ENCODE data around the gene ZNF622. TPM values are rescaled to one million over a fixed set of nuclear protein-coding genes. Genes with fewer than 3 reads are reported as not detected.
"Not testable (repeated sequence)": the region's sequence is repeated elsewhere in the genome, so short reads cannot be mapped to it uniquely, and the experiment has no call there.

The ZNF622 gene
- total RNA-seq, 1 experiment from 2014 or later, result 34.0 TPM

DNA sequence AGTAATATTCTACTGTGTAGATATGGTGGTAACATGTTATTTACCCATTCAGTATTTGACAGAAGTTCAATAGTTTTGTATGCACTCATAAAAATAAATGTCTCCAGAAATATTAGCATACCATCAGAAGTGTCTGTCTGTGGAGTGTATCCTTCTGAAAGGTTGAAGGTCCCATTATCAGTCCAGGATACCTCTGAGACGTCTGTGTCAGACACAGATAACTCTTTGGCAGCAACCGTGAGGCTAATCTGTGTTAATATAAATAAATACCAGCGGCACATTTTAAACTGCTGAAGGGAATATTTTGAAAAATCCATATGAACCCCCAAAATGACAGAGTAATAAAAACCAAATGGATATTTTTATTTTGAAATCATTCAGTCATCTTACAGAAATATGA lies 11.9 kb upstream of the ZNF622 start:
- POLR2A ChIA-PET, result no interaction called here
- Mint-ChIP-seq H3K4me3 (ENCODE audit: unreplicated experiment) (no peak overlapping the region), H3K9me3 (ENCODE audit: unreplicated experiment) (no peaks in the 10 kb centered on the region), H3K27me3 (ENCODE audit: insufficient read depth, unreplicated experiment) (no peaks in the 10 kb centered on the region), H3K4me1 (ENCODE audit: insufficient read depth, unreplicated experiment) (peaks cover 6% of the 10 kb centered on the region), H3K27ac (ENCODE audit: low read depth, unreplicated experiment) (no peak overlapping the region), H3K36me3 (ENCODE audit: insufficient read depth, unreplicated experiment) (peaks cover 6% of the 10 kb centered on the region)
- TF ChIP-seq, protein P1, sequence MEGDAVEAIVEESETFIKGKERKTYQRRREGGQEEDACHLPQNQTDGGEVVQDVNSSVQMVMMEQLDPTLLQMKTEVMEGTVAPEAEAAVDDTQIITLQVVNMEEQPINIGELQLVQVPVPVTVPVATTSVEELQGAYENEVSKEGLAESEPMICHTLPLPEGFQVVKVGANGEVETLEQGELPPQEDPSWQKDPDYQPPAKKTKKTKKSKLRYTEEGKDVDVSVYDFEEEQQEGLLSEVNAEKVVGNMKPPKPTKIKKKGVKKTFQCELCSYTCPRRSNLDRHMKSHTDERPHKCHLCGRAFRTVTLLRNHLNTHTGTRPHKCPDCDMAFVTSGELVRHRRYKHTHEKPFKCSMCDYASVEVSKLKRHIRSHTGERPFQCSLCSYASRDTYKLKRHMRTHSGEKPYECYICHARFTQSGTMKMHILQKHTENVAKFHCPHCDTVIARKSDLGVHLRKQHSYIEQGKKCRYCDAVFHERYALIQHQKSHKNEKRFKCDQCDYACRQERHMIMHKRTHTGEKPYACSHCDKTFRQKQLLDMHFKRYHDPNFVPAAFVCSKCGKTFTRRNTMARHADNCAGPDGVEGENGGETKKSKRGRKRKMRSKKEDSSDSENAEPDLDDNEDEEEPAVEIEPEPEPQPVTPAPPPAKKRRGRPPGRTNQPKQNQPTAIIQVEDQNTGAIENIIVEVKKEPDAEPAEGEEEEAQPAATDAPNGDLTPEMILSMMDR (IDR thresholded peaks at IDR 0.05; ENCODE audit: unreplicated experiment), result no peak
- DNase-seq (ENCODE audit: unreplicated experiment), result no peak
- intact Hi-C loops (cut with micrococcal nuclease), result no loop called here
- CTCF ChIA-PET, result interaction anchor here (0.8 to 1.7 kb wide), 2 partner anchors 189 to 712 kb away, joined by 3 to 5 read pairs; no protein-coding TSS in a partner anchor
- BruUV-seq (replicated peaks), result no TSS peak

DNA sequence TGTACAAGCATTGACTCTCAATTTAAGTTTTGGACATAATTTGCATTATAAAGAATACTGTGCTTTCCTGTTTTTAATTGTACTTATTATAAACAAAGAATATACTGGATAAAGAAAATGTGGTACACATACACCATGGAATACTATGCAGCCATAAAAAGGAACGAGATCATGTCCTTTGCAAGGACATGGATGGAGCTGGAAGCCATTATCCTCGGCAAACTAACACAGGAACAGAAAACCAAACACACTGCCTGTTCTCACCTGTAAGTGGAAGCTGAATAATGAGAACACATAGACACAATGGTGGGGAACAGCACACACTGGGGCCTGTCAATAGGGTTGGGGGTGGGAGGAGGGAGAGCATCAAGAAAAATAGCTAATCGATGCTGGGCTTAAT lies 10.8 kb upstream of the ZNF622 start:
- POLR2A ChIA-PET, result interaction anchor here (1.1 to 1.8 kb wide), 2 partner anchors 8 to 10 kb away, joined by 5 to 6 read pairs; no protein-coding TSS in a partner anchor
- H3K4me3 Mint-ChIP-seq (ENCODE audit: unreplicated experiment); H3K27ac Mint-ChIP-seq (ENCODE audit: low read depth, unreplicated experiment): not testable (repeated sequence)

DNA sequence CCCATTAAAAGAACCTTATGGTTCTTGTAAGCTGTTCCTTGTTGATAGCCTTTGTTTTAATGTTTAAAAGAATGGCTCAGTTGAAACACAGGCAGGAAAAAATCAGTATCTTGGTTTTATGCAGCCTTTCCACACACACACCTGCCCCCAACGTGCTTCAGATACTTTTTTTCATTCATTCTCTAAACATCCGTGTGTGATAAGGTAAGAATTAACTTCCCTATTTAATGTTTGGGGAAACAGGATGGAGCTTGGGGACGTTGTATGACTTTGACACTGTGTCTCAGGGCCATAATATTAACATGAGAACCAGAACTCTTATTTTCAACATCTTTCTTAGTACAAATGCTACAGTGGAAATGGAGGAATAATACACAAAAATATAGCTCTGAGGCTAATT lies 5.8 kb upstream of the ZNF622 start:
- peaks cover 26% of the 10 kb centered on the region for H3K4me1 Mint-ChIP-seq (ENCODE audit: insufficient read depth, unreplicated experiment)
- CTCF ChIA-PET, result interaction anchor here (0.5 to 1.3 kb wide), 6 partner anchors 11 to 733 kb away, joined by 3 to 9 read pairs (median 3); no protein-coding TSS in a partner anchor
- no peak overlapping the region for H3K27ac Mint-ChIP-seq (ENCODE audit: low read depth, unreplicated experiment)
- DNase-seq (ENCODE audit: unreplicated experiment), result no peak
- TF ChIP-seq, protein P1 (IDR thresholded peaks at IDR 0.05; ENCODE audit: unreplicated experiment), result no peak
- intact Hi-C loops (cut with micrococcal nuclease), result no loop called here
- no TSS peak for BruUV-seq (replicated peaks)
- H3K36me3 Mint-ChIP-seq (ENCODE audit: insufficient read depth, unreplicated experiment), result peaks cover 16% of the 10 kb centered on the region
- H3K4me3 Mint-ChIP-seq (ENCODE audit: unreplicated experiment), result no peak overlapping the region
- H3K27me3 Mint-ChIP-seq (ENCODE audit: insufficient read depth, unreplicated experiment), result no peaks in the 10 kb centered on the region
- POLR2A ChIA-PET, result no interaction called here
- H3K9me3 Mint-ChIP-seq (ENCODE audit: unreplicated experiment), result no peaks in the 10 kb centered on the region

More for the DNA sequence above, 10.8 kb upstream of the ZNF622 start:
- intact Hi-C loops (cut with micrococcal nuclease); H3K9me3 Mint-ChIP-seq (ENCODE audit: unreplicated experiment); BruUV-seq (replicated peaks); H3K27me3 Mint-ChIP-seq (ENCODE audit: insufficient read depth, unreplicated experiment); CTCF ChIA-PET; DNase-seq (ENCODE audit: unreplicated experiment); H3K4me1 Mint-ChIP-seq (ENCODE audit: insufficient read depth, unreplicated experiment); H3K36me3 Mint-ChIP-seq (ENCODE audit: insufficient read depth, unreplicated experiment): not testable (repeated sequence)

DNA sequence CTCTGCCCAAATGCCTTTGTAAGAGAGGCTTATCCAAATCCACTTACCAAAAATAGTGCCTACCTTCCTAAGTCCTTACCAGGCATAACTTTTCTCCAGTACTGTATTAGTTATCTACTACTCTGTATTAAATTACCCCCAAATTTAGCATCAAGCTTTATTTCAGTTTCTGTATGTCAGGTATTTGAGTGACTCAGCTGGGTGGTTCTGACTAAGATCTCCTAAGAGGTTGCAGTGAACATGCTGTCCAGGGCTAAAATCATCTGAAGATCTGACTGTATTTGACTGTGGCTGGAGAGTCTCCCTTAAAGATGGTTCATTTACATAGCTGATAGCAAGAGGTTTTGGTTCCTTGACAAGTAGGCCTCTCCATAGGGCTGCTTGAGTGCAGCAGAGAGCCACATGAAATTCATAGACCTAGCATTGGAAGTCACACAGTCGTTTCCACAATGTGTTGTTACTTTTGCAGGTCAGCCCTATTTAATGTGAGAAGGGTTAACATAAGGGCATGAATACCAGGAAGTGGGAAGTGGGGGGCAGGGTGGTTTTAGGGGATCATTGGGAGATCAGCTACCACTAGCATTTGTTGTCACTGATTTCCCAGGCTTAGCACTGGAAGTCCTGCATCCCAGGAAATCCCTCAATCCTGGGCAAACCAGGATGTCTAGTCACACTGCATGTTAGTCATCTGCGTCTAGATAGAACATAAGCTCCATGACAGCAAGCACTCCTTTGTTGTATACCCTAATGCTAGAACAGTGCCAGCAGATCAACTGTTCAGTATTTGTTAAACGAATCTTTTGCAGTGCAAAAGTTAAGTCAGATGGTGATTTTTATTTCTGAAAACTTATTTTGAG lies 2.0 kb upstream of the ZNF622 start:
- Mint-ChIP-seq H3K4me3 (ENCODE audit: unreplicated experiment) (peak overlapping the region; percentile 98), H3K27ac (ENCODE audit: low read depth, unreplicated experiment) (peak overlapping the region; percentile 98), H3K36me3 (ENCODE audit: insufficient read depth, unreplicated experiment) (peaks cover 23% of the 10 kb centered on the region), H3K4me1 (ENCODE audit: insufficient read depth, unreplicated experiment) (peaks cover 39% of the 10 kb centered on the region), H3K27me3 (ENCODE audit: insufficient read depth, unreplicated experiment) (no peaks in the 10 kb centered on the region), H3K9me3 (ENCODE audit: unreplicated experiment) (no peaks in the 10 kb centered on the region)
- ChIA-PET CTCF (interaction anchor here (0.5 to 1.6 kb wide), 8 partner anchors 10 to 1687 kb away, joined by 3 to 11 read pairs (median 4); no protein-coding TSS in a partner anchor), POLR2A (interaction anchor here (0.5 to 3.9 kb wide), 10 partner anchors 9 to 735 kb away, joined by 3 to 25 read pairs (median 4); no protein-coding TSS in a partner anchor)
- DNase-seq (ENCODE audit: unreplicated experiment), result peak; percentile 46
- intact Hi-C loops (cut with micrococcal nuclease), result no loop called here
- BruUV-seq (replicated peaks), result no TSS peak
- TF ChIP-seq, protein P1 (IDR thresholded peaks at IDR 0.05; ENCODE audit: unreplicated experiment), result no peak
